Measurements from ENCODE around the gene ZNF436. TPM values are rescaled to one million over a fixed set of nuclear protein-coding genes. Genes with fewer than 3 reads are reported as not detected.

ZNF436 gene
- polyA plus RNA-seq, 1 donor (not counting 4 experiments of a cell fraction or from before 2014, with no cell fraction given) = 12.6 TPM

DNA sequence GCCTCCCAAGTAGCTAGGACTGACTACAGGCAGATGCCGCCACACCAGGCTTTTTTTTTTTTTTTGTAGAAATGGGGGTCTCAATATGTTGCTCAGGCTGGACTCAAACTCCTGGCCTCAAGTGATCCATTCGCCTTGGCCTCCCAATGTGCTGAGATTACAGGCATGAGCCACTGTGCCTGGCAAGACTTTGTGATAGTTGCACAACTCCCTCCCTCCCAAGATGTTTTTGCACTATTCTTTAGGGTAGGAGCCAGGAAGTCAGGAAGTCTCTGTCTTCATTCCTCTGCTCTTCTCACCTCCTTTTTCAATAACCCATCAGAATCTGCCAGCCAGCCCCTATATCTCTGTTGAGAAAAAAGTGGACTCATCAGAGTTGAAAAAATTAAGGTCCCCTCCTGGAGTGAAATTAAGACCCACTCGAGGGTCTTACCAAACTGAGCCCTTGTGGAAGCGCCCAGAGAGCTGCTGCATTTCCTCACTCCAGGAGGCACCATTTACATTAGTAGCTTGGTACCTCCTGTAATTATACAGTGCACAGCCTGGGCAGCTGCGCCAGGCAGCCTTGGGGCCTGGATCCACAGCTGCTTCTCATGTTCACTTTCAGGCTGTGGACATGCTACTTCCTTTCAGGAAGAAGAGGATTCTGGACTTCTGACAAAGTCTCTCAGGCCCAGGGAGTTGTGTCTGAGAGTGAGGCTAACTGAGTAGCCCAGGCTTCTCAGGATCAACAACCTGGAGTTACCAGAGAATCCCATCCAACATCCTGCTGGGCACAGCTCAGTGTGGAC is 30.9 kb upstream of the ZNF436 start:
- DNase-seq (ENCODE audit: low read depth, low spot score) = no peak
- peaks cover 23% of the 10 kb centered on the region for H3K4me1 ChIP-seq (ENCODE audit: control insufficient read depth, extremely low read depth, insufficient read depth, low read length)
- no peak for TF ChIP-seq EZH2 (IDR thresholded peaks at IDR 0.05; ENCODE audit: low read length)
- TF ChIP-seq, protein P1, sequence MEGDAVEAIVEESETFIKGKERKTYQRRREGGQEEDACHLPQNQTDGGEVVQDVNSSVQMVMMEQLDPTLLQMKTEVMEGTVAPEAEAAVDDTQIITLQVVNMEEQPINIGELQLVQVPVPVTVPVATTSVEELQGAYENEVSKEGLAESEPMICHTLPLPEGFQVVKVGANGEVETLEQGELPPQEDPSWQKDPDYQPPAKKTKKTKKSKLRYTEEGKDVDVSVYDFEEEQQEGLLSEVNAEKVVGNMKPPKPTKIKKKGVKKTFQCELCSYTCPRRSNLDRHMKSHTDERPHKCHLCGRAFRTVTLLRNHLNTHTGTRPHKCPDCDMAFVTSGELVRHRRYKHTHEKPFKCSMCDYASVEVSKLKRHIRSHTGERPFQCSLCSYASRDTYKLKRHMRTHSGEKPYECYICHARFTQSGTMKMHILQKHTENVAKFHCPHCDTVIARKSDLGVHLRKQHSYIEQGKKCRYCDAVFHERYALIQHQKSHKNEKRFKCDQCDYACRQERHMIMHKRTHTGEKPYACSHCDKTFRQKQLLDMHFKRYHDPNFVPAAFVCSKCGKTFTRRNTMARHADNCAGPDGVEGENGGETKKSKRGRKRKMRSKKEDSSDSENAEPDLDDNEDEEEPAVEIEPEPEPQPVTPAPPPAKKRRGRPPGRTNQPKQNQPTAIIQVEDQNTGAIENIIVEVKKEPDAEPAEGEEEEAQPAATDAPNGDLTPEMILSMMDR (optimal IDR thresholded peaks at IDR 0.05 in 1 of 3, IDR thresholded peaks at IDR 0.05 in 1 of 3, conservative IDR thresholded peaks at IDR 0.05 in 1 of 3; ENCODE audit: extremely low read depth in 1 of 3, insufficient read depth in 2 of 3, low read length in 3 of 3) = no peak
- H3K9me1 ChIP-seq (ENCODE audit: control insufficient read depth, extremely low read depth, insufficient read depth, low read length) = peaks cover 2% of the 10 kb centered on the region
- H3K4me2 ChIP-seq (ENCODE audit: control insufficient read depth, extremely low read depth, insufficient read depth, low read depth, low read length) = no peak overlapping the region
- dilution Hi-C loops (cut with MboI; ENCODE audit: extremely low pct_ligation_motif_present, low sequenced_read_pairs) = no loop called here
- no peaks in the 10 kb centered on the region for H4K20me1 ChIP-seq (ENCODE audit: control insufficient read depth, extremely low read depth, insufficient read depth, low read length)
- no peaks in the 10 kb centered on the region for H3K27me3 ChIP-seq (ENCODE audit: control insufficient read depth, extremely low read depth, insufficient read depth, low read length)
- no peak overlapping the region for H3K27ac ChIP-seq (ENCODE audit: control insufficient read depth, insufficient read depth, low read length)
- no peak overlapping the region for H2AFZ ChIP-seq (ENCODE audit: control insufficient read depth, low read length)
- H3K9ac ChIP-seq (ENCODE audit: control insufficient read depth, extremely low read depth, insufficient read depth, low read length) = no peak overlapping the region
- FAIRE-seq = no peak
- H3K4me3 ChIP-seq (ENCODE audit: control insufficient read depth in 2 of 3, extremely low read depth in 1 of 3, insufficient read depth in 2 of 3, low read depth in 1 of 3, low read length in 3 of 3) = no peak overlapping the region
- H3K36me3 ChIP-seq (ENCODE audit: control insufficient read depth in 2 of 2, extremely low read depth in 1 of 2, insufficient read depth in 2 of 2, low read length in 2 of 2) = no peaks in the 10 kb centered on the region
- no peaks in the 10 kb centered on the region for H3K9me3 ChIP-seq (ENCODE audit: control insufficient read depth, low read depth, low read length)
- no peaks in the 10 kb centered on the region for H3K79me2 ChIP-seq (ENCODE audit: control insufficient read depth, insufficient read depth, low read length)

DNA sequence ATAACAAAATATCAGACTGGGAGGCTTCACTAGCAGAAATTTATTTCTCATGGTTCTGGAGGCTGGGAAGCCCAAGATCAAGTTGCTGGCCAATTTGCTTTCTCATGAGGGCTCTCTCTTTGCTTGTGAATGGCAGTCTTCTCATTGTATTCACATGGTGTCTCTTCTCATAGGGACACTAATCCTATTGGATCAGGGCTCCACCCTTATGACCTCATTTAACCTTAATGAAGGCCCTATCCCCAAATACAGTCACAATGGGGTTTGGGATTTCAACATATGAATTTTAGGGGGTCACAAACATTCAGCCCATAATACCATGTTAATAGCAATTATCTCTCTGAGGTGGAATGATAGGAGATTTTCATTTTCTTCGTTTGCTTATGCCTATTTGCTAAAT is 29.6 kb upstream of the ZNF436 start:
- no peaks in the 10 kb centered on the region for H4K20me1 ChIP-seq (ENCODE audit: control insufficient read depth, extremely low read depth, insufficient read depth, low read length)
- H3K27ac ChIP-seq (ENCODE audit: control insufficient read depth, insufficient read depth, low read length) = no peak overlapping the region
- H3K79me2 ChIP-seq (ENCODE audit: control insufficient read depth, insufficient read depth, low read length) = no peaks in the 10 kb centered on the region
- no peaks in the 10 kb centered on the region for H3K9me3 ChIP-seq (ENCODE audit: control insufficient read depth, low read depth, low read length)
- H3K9ac ChIP-seq (ENCODE audit: control insufficient read depth, extremely low read depth, insufficient read depth, low read length) = no peak overlapping the region
- no peaks in the 10 kb centered on the region for H3K36me3 ChIP-seq (ENCODE audit: control insufficient read depth in 2 of 2, extremely low read depth in 1 of 2, insufficient read depth in 2 of 2, low read length in 2 of 2)
- no peak for FAIRE-seq
- dilution Hi-C loops (cut with MboI; ENCODE audit: extremely low pct_ligation_motif_present, low sequenced_read_pairs) = no loop called here
- no peak overlapping the region for H2AFZ ChIP-seq (ENCODE audit: control insufficient read depth, low read length)
- no peaks in the 10 kb centered on the region for H3K27me3 ChIP-seq (ENCODE audit: control insufficient read depth, extremely low read depth, insufficient read depth, low read length)
- DNase-seq (ENCODE audit: low read depth, low spot score) = no peak
- H3K4me1 ChIP-seq (ENCODE audit: control insufficient read depth, extremely low read depth, insufficient read depth, low read length) = peaks cover 20% of the 10 kb centered on the region
- TF ChIP-seq EZH2 (IDR thresholded peaks at IDR 0.05; ENCODE audit: low read length) = no peak
- TF ChIP-seq, protein P1 (optimal IDR thresholded peaks at IDR 0.05 in 1 of 3, IDR thresholded peaks at IDR 0.05 in 1 of 3, conservative IDR thresholded peaks at IDR 0.05 in 1 of 3; ENCODE audit: extremely low read depth in 1 of 3, insufficient read depth in 2 of 3, low read length in 3 of 3) = no peak
- no peak overlapping the region for H3K4me2 ChIP-seq (ENCODE audit: control insufficient read depth, extremely low read depth, insufficient read depth, low read depth, low read length)
- peaks cover 2% of the 10 kb centered on the region for H3K9me1 ChIP-seq (ENCODE audit: control insufficient read depth, extremely low read depth, insufficient read depth, low read length)
- no peak overlapping the region for H3K4me3 ChIP-seq (ENCODE audit: control insufficient read depth in 2 of 3, extremely low read depth in 1 of 3, insufficient read depth in 2 of 3, low read depth in 1 of 3, low read length in 3 of 3)
